GM10248 (cell line): ENCODE measurements around the gene OLIG1.

Experiments used
- CTCF ChIA-PET: fragments of 300-600 bp; sonication (Branson Sonifier 250); formaldehyde crosslinking; extraction: SDS; loops from one replicate; lab custom pipeline; 2021; ENCODE audit warnings: antibody characterized with exemption; lab: Yijun Ruan, JAX
- POLR2A ChIA-PET: fragments of 350-650 bp; sonication (Branson Sonifier 250); formaldehyde crosslinking; extraction: SDS; loops from one replicate; lab custom pipeline; 2020; ENCODE audit warnings: antibody characterized with exemption; lab: Yijun Ruan, JAX
- DNase-seq: peaks from one replicate; pipeline ENCODE4 v3.0.0; 2012; ENCODE audit errors: extremely low spot score
- TF ChIP-seq, protein P1 (sequence below): IDR thresholded peaks from 2 replicates; pipeline ENCODE4 v1.5.1; 2012; ENCODE audit warnings: mild to moderate bottlenecking, low read depth; ENCODE audit errors: extremely low read depth, missing control alignments, control extremely low read depth

Gene OLIG1

DNA sequence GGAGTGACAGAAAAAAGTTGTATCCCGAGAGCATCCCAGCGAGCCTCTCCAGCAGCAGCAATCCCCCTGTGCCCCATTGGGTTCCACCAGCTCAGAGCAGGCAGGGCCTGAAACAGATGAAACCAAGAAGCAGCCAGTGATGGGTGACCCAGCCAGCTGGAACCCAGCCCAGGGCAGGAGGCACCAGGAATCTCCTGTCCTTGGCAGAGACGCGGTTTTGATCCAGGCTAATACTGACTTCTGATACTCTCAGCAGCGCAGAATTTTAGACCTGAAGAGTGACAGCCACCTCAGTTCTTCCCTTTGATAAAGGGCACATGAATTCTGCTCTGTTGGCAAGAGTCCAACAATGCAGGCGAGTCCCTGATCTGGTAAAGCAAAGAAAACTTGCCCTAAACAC is 11.4 kb upstream of the OLIG1 start:
- no peak for DNase-seq
- POLR2A ChIA-PET = no interaction called here
- CTCF ChIA-PET = no interaction called here
- TF ChIP-seq, protein P1, sequence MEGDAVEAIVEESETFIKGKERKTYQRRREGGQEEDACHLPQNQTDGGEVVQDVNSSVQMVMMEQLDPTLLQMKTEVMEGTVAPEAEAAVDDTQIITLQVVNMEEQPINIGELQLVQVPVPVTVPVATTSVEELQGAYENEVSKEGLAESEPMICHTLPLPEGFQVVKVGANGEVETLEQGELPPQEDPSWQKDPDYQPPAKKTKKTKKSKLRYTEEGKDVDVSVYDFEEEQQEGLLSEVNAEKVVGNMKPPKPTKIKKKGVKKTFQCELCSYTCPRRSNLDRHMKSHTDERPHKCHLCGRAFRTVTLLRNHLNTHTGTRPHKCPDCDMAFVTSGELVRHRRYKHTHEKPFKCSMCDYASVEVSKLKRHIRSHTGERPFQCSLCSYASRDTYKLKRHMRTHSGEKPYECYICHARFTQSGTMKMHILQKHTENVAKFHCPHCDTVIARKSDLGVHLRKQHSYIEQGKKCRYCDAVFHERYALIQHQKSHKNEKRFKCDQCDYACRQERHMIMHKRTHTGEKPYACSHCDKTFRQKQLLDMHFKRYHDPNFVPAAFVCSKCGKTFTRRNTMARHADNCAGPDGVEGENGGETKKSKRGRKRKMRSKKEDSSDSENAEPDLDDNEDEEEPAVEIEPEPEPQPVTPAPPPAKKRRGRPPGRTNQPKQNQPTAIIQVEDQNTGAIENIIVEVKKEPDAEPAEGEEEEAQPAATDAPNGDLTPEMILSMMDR = no peak

GRCh38 chr21:33058957-33059356 is 11.0 kb upstream of the OLIG1 start:
- no peak for DNase-seq
- TF ChIP-seq, protein P1 = no peak
- ChIA-PET CTCF (no interaction called here), POLR2A (no interaction called here)

GRCh38 chr21:33059380-33059841 is 10.5 kb upstream of the OLIG1 start:
- TF ChIP-seq, protein P1 = no peak
- POLR2A ChIA-PET = no interaction called here
- CTCF ChIA-PET = interaction anchor here (1.1 kb wide), 1 partner anchor 9 kb away, joined by 3 read pairs; no protein-coding TSS in a partner anchor
- no peak for DNase-seq

DNA sequence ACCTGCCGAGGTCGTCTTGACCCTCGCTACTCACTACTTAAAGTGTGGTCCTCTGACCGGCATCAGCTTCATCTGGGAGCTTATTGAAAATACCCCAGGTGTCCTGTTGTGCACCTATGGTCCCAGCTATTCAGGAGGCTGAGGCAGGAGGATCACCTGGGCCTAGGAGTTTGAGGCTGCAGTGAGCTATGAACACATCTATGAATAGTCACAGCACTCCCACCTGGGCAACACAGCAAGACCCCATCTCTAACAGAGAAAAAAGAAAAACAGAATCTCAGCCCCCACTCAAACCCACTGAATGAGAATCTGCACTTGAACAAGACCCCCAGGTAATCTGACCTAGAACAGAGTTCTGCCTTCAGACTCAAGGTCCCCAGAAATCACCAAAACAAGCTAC is 8.7 kb upstream of the OLIG1 start:
- CTCF ChIA-PET = interaction anchor here (1.6 to 2.9 kb wide), 2 partner anchors 26 to 66 kb away, joined by 3 to 11 read pairs; no protein-coding TSS in a partner anchor
- POLR2A ChIA-PET = no interaction called here

DNA sequence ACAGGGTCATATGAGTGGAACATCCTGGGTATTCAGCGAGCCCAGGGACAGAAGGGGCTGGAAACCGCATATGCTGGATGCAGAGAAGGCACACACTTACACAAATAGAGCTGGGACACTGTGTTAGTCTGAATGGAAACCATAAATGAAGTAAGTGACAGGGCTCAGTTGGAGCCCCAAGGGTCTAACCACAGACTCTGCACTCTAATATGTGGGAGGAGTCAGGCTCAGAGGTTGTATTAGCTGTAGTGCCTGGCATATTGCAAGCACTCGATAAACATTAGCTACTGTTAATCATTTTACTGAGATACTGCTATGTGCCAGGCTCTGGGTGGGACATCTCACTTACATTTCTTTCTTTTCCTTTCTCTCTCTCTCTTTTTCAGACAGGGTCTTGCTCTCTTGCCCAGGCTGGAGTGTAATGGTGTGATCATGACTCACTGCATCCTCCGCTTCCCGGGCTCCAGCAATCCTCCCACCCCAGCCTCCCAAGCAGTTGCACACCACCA is 6.5 kb upstream of the OLIG1 start:
- ChIA-PET POLR2A (no interaction called here), CTCF (interaction anchor here (1.5 to 2.9 kb wide), 2 partner anchors 10 to 64 kb away, joined by 4 to 11 read pairs; no protein-coding TSS in a partner anchor)
- TF ChIP-seq, protein P1 = no peak
- no peak for DNase-seq

More for the DNA sequence above, 8.7 kb upstream of the OLIG1 start:
- DNase-seq = no peak
- TF ChIP-seq, protein P1 = no peak

GRCh38 chr21:33063907-33064622 is 5.9 kb upstream of the OLIG1 start:
- ChIA-PET POLR2A (no interaction called here), CTCF (interaction anchor here (1.1 to 2.9 kb wide), 3 partner anchors 63 to 381 kb away, joined by 3 to 11 read pairs (median 7); no protein-coding TSS in a partner anchor)
- TF ChIP-seq, protein P1 = no peak
- no peak for DNase-seq
